Chondrocyte (in vitro differentiated cells): Measurements from ENCODE around the gene ARMC8. TPM values are rescaled to one million over a fixed set of nuclear protein-coding genes. Genes with fewer than 3 reads are reported as not detected.
A peak's percentile ranks its signal among the peaks of the same experiment; 100 is the strongest.

Source experiments
- DNase-seq: peaks from one replicate; pipeline ENCODE4 v3.0.0; 2021; ENCODE audit warnings: mixed read lengths, low spot score
- H3K27ac Mint-ChIP-seq: one replicate; pipeline ENCODE4 v1.8.0; 2021; ENCODE audit warnings: mild to moderate bottlenecking, moderate library complexity, mixed read lengths; ENCODE audit not compliant: unreplicated experiment
- H3K27me3 Mint-ChIP-seq: 2 replicates; pipeline ENCODE4 v1.8.0; 2021; ENCODE audit warnings: low read depth, mixed read lengths
- H3K36me3 Mint-ChIP-seq: 2 replicates; pipeline ENCODE4 v1.8.0; 2021; ENCODE audit warnings: low read depth, mixed read lengths
- H3K4me1 Mint-ChIP-seq: 2 replicates; pipeline ENCODE4 v1.8.0; 2021; ENCODE audit warnings: low read depth, mild to moderate bottlenecking, mixed read lengths
- H3K4me3 Mint-ChIP-seq: one replicate; pipeline ENCODE4 v1.8.0; 2021; ENCODE audit warnings: mild to moderate bottlenecking, moderate library complexity, mixed read lengths; ENCODE audit not compliant: unreplicated experiment
- H3K9me3 Mint-ChIP-seq: 2 replicates; pipeline ENCODE4 v1.8.0; 2021; ENCODE audit warnings: low read depth, mixed read lengths
- CTCF ChIP-seq: fragments of 200-600 bp; sonication (generic); IDR thresholded peaks from 2 replicates; pipeline ENCODE4 v1.5.0; 2021; ENCODE audit warnings: antibody characterized with exemption, mild to moderate bottlenecking, moderate library complexity
- total RNA-seq: library from RNA; stranded (reverse); gene quantifications from 3 replicates; pipeline ENCODE4 v1.2.1, GENCODE V29; 2021

ARMC8 gene
- total RNA-seq, 1 donor from 2014 or later: 34.2 TPM

- no peaks in the 10 kb centered on the region for H3K27me3 Mint-ChIP-seq
- H3K4me3 Mint-ChIP-seq: no peak overlapping the region
- peaks cover 38% of the 10 kb centered on the region for H3K4me1 Mint-ChIP-seq
- no peak overlapping the region for H3K27ac Mint-ChIP-seq
- no peaks in the 10 kb centered on the region for H3K9me3 Mint-ChIP-seq
- TF ChIP-seq CTCF: no peak
- no peak for DNase-seq
- H3K36me3 Mint-ChIP-seq: no peaks in the 10 kb centered on the region
Observed at GRCh38 chr3:138205527-138205926, 18.4 kb downstream of the ARMC8 start.

GRCh38 chr3:138206196-138206595 lies 19.1 kb downstream of the ARMC8 start:
- H3K4me1 Mint-ChIP-seq: peaks cover 45% of the 10 kb centered on the region

GRCh38 chr3:138210528-138210927 lies 23.4 kb downstream of the ARMC8 start:
- TF ChIP-seq CTCF: peak; percentile 3
- H3K4me3 Mint-ChIP-seq: no peak overlapping the region
- no peaks in the 10 kb centered on the region for H3K9me3 Mint-ChIP-seq
- H3K36me3 Mint-ChIP-seq: peaks cover 1% of the 10 kb centered on the region
- no peak for DNase-seq
- peaks cover 49% of the 10 kb centered on the region for H3K4me1 Mint-ChIP-seq
- H3K27ac Mint-ChIP-seq: peak overlapping the region; percentile 42
- H3K27me3 Mint-ChIP-seq: no peaks in the 10 kb centered on the region

More at GRCh38 chr3:138206196-138206595, 19.1 kb downstream of the ARMC8 start:
- DNase-seq: no peak
- no peak for TF ChIP-seq CTCF
- H3K4me3 Mint-ChIP-seq: no peak overlapping the region
- no peaks in the 10 kb centered on the region for H3K9me3 Mint-ChIP-seq
- no peaks in the 10 kb centered on the region for H3K36me3 Mint-ChIP-seq
- no peak overlapping the region for H3K27ac Mint-ChIP-seq
- no peaks in the 10 kb centered on the region for H3K27me3 Mint-ChIP-seq

- H3K27me3 Mint-ChIP-seq: no peaks in the 10 kb centered on the region
- H3K4me1 Mint-ChIP-seq: peaks cover 56% of the 10 kb centered on the region
- no peak for TF ChIP-seq CTCF
- no peaks in the 10 kb centered on the region for H3K9me3 Mint-ChIP-seq
- H3K4me3 Mint-ChIP-seq: no peak overlapping the region
- H3K36me3 Mint-ChIP-seq: peaks cover 1% of the 10 kb centered on the region
- no peak for DNase-seq
- H3K27ac Mint-ChIP-seq: peak overlapping the region; percentile 57
Observed at GRCh38 chr3:138213398-138214085, 26.4 kb downstream of the ARMC8 start.

GRCh38 chr3:138219255-138219654 lies 32.2 kb downstream of the ARMC8 start:
- no peaks in the 10 kb centered on the region for H3K9me3 Mint-ChIP-seq
- H3K4me1 Mint-ChIP-seq: peaks cover 45% of the 10 kb centered on the region
- peak overlapping the region; percentile 15 for H3K27ac Mint-ChIP-seq
- H3K36me3 Mint-ChIP-seq: peaks cover 5% of the 10 kb centered on the region
- no peak for TF ChIP-seq CTCF
- DNase-seq: no peak
- H3K27me3 Mint-ChIP-seq: no peaks in the 10 kb centered on the region
- no peak overlapping the region for H3K4me3 Mint-ChIP-seq
